OCI-LY7 (cell line): ENCODE results near the gene PRELID3B.

Experiments
- EZH2phosphoT487 ChIP-seq: fragments of 200-600 bp; sonication (generic); IDR thresholded peaks from 2 replicates; pipeline ENCODE4 v1.6.1; 2018; ENCODE audit warnings: low read depth, borderline replicate concordance, mild to moderate bottlenecking, mixed run types, antibody characterized with exemption, low read length, moderate library complexity, mixed read lengths
- TF ChIP-seq, protein P1 (sequence below): fragments of 200-600 bp; sonication (generic); conservative IDR thresholded peaks from 2 replicates; pipeline ENCODE4 v1.5.1; 2014; ENCODE audit warnings: mild to moderate bottlenecking, antibody characterized with exemption, low read length, moderate library complexity, mixed read lengths

DNA sequence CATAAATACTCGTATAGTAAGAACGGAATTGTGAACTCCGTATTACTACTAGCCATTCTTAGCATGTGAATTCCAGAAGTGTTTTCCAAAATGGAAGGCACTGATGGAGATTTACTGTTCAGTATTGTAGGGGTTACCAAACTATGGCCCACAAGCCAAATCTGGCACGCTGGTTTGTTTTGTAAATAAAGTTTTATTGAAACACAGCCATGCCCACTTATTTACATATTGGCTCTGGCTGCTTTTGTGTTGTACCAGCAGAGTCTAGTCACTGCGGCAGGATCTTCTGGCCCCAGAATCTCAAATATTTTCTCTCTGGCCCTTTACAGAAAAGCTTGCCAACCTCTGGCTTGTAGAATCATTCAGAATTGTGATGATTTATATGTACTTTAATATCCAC lies 44.3 kb upstream of the PRELID3B start:
- TF ChIP-seq, protein P1, sequence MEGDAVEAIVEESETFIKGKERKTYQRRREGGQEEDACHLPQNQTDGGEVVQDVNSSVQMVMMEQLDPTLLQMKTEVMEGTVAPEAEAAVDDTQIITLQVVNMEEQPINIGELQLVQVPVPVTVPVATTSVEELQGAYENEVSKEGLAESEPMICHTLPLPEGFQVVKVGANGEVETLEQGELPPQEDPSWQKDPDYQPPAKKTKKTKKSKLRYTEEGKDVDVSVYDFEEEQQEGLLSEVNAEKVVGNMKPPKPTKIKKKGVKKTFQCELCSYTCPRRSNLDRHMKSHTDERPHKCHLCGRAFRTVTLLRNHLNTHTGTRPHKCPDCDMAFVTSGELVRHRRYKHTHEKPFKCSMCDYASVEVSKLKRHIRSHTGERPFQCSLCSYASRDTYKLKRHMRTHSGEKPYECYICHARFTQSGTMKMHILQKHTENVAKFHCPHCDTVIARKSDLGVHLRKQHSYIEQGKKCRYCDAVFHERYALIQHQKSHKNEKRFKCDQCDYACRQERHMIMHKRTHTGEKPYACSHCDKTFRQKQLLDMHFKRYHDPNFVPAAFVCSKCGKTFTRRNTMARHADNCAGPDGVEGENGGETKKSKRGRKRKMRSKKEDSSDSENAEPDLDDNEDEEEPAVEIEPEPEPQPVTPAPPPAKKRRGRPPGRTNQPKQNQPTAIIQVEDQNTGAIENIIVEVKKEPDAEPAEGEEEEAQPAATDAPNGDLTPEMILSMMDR = no peak
- no peak for TF ChIP-seq EZH2phosphoT487
